KBM-7 (cell line): ENCODE results near the gene C3orf49.

Source experiments
- DNase-seq: peaks from one replicate; pipeline ENCODE4 v3.0.0-alpha.2; 2015
- in situ Hi-C: fragments of 300-500 bp; cut with MboI; formaldehyde crosslinking; loops from 2 replicates; pipeline ENCODE4 v1.14.3; 2020; ENCODE audit warnings: low sequenced_read_pairs, low pct_unique_long_range_greater_than_20kb, mixed read lengths

Gene C3orf49, protein sequence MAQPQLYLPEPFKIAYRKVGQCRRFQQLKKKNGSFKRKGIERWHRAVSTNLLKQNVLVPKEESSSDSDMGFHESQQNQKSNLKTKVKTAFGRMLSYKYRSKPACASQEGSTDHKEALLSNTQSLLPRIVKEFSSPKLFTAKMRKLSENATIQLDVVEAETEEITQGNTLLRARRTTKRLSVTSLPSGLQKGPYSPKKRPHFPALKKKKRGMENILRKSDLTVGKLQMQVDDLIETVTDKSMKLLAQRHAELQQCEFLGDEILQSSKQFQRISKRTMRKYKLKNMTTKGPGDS

DNA sequence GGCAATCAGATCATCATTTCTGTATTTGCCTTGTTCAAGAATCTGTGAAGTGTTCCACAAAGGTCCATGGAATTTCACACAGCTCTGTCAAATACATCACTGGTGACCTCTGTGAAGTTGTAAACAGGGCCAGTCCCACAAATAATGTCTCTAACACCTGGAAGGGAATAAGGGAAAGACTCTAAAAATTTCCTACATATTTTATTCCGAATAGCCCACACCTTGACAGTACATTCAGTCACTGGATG, at the start of gene C3orf49:
Gene C3orf49, plus strand, starts transcription at position 149 of the 248 bp plus-strand sequence. CDS start 173 bp downstream, outside the sequence.
- in situ Hi-C loops = loop anchor here (25.0 kb wide), 1 partner anchor 457 kb away; no protein-coding TSS in a partner anchor
- DNase-seq = no peak

DNA sequence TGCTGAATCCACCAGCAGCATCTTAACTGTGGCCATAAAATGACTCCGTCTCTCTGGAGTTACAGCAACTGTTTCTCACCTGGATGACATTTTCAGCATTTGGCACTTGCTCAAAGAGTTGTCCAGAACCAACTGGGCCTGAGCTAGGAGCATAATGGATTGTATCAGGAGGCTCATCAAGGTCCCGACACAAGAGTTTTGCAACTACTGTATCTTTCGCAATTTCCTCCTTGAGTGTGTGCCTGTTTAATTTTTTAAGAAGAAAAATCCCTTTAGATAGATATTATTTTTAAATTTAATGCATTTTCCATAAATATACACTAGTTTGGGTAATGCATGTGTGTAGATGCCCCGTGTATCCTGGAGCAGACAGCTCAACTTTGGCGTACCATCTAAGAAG, 44.3 kb upstream of the C3orf49 start:
- in situ Hi-C loops = no loop called here
- DNase-seq = no peak

DNA sequence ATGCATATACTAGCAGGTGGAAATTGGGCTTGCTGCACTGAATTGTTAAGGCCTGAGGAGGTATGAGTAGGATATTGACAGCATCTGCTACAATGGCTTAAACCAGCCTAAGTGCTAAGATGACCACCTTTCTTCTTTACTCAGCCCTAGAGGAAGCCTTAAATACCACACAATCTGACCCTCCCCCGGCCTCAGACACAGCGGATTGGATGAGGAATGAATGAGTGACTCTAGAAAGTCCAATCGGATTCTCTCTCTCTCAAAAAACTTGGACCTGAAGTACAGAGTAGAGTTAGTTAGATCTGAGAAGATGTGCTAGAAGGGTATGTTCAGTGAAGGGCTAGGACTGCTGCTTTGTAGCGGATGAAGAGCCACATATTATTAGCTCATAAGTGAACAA, 39.9 kb upstream of the C3orf49 start:
- in situ Hi-C loops = no loop called here
- no peak for DNase-seq

DNA sequence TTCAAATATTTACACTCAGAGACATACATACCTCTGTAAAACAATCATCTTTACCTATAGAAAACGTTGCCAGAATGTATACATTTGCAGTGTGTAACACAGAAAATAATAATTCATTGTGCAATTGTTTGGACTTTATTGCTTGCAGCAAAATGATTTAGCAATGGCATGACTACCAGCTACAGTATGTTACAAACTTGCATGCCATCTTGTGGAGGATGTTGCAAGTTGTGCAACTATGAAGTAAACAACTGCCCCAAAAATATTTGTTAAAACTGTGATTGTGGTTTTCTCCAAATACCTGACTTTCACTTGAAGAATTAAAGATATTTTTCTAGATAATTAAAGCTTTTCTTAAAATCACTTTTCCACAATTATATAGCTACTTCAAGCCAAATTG, 27.1 kb upstream of the C3orf49 start:
- in situ Hi-C loops = no loop called here
- no peak for DNase-seq

DNA sequence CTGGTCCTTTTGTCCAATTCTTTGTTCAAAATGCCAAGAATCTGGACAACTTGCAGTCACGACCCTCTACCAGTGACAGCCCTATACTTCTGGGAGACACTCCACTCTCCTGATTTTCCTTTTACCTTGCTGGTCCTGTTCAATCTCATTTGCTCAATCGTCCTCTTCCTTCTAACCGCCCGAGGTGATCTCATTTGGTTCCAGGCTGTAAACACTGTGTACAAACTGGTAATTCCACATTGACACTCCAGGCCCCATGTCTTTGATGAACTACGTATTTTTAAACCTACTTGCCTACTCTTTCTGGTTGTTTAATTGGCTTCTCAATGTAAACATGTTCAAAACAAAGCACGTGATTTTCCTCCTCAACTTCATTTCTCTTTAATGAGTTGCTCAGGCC, 23.7 kb upstream of the C3orf49 start:
- no peak for DNase-seq
- in situ Hi-C loops = no loop called here

DNA sequence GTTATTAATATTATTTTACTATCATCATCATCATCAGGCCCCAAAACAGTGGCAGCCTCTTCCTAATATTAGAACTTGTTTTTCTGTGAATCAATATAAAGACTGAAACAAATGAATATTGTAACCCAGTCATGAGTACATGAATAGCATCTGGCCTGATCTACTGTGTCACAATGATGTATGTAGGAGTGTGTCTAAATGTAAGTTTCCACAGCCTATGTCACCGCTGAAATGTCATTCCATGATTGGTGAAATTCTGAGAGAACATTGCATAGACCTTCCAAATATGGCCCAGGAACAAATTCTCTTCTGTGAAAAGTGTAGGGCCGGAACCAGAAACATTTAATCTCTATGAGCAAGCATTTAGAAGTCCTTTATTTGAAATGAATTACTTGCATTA, 20.6 kb upstream of the C3orf49 start:
- DNase-seq = no peak
- in situ Hi-C loops = no loop called here

DNA sequence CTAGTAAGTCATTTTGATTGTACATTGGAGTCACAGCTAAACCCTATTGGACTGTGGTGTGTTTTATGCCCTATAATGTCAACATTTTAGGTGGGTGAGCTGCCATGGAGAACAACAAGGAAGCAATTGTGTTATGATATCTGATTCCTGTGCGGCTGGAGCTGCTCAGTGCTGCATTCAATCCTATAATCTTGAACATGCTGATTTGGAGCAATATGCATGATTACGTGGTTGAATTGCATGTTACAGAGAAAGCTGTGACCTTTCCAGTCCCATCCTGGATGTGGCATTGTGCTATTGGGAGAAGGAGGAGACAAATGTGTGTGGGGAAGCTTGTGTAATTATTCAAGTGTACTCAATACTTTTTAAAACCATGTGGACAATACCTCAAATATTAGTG, 20.1 kb upstream of the C3orf49 start:
- in situ Hi-C loops = no loop called here
- DNase-seq = no peak

DNA sequence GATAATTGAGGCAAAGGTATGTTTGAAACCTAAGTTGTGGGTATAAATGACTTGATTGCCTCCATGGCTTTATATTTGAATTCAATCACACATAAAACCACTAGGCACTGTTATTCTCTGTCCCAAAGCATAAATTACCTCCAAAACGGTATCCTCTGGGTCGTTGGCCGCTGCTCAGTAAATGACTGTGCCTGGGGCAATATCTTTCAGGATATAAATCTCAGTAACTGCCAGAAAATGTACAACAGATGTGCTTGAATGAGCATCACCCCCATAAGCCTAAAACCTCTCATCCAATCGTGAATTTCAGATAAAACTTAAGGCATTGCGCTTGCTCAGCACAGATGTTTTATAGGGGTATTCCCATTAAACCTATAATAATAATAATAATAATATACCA, 19.0 kb upstream of the C3orf49 start:
- in situ Hi-C loops = loop anchor here (25.0 kb wide), 1 partner anchor 438 kb away; no protein-coding TSS in a partner anchor
- no peak for DNase-seq

DNA sequence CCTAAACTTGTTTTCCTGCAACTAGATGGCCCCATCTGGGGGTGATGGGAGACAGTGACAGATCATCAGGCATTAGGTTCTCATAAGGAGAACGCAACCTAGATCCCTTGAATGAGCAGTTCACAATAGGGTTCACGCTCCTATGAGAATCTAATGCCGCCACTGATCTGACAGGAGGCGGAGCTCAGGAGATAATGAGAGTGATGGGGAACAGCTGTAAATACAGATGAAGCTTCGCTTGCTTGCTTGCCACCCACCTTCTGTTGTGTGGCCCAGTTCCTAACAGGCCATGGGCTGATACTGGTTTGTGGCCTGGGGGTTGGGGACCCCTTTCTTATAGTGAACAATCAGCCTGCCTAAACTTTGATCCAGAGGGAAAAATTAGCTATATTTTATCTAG, 15.2 kb upstream of the C3orf49 start:
- in situ Hi-C loops = loop anchor here (25.0 kb wide), 1 partner anchor 442 kb away; no protein-coding TSS in a partner anchor
- DNase-seq = no peak

DNA sequence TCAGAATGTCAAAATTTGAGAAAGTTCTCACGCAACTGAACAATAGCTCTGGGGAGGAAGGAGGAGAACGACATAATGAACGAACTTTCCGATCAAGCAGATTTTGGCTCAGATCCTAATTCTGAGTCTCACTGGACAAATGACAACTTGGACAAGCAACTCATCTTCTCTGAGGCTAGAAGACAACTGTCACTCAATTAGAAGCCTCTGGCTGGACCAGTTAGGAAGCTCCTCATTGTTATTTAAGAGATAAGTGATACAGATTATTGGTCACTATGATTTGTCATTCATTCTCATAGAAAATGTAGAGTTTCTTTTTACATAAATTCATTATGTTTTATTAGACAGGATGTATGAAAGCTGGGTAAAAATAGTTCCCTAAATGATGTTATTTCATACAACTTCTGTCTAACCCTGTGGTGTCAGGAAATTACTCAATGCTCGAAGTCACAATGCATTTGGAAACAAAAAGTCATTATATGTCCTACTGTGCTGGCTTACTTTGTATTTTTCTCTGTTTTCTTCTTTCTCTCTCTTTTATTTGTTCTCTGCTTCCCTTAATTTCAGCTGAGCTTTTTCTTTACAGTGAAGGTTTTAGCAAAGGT, 11.0 kb upstream of the C3orf49 start:
- no peak for DNase-seq
- in situ Hi-C loops = loop anchor here (25.0 kb wide), 1 partner anchor 446 kb away; no protein-coding TSS in a partner anchor

DNA sequence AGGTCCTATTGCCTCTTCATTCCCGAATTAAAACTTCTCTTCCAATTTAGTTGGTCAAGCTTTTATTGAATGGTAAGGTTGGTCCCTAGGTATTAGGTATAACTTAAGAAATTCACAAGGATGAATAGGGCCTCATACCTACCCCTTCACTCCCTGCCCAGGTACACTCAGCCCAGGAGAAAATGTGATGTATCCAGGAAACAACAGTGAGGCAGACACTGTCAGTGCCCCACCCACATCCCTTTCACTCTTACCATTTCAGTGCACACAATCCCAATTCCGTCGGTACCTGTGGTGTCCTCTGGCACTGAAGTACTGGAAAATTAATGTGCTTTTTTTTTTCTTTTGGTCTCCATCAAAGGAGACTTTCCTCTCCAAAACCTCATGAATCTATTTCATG, 10.5 kb upstream of the C3orf49 start:
- in situ Hi-C loops = loop anchor here (25.0 kb wide), 1 partner anchor 446 kb away; no protein-coding TSS in a partner anchor
- no peak for DNase-seq

DNA sequence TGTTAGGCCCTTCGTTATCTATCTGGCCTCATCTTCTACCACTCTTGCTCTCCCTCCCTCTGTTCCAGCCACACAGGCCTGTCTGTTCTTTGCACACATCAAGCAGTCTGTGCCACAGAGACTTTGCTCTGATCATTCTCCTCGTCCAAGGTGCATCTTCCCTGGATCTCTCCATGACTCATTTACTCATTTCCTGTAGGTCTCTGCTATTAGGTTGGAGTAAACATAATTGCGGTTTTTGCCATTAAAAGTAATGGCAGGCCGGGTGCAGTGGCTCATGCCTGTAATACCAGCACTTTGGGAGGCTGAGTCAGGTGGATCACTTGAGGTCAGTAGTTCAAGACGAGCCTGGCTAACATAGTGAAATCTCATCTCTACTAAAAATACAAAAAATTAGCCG, 9.5 kb upstream of the C3orf49 start:
- DNase-seq = no peak
- in situ Hi-C loops = loop anchor here (25.0 kb wide), 1 partner anchor 447 kb away; no protein-coding TSS in a partner anchor

DNA sequence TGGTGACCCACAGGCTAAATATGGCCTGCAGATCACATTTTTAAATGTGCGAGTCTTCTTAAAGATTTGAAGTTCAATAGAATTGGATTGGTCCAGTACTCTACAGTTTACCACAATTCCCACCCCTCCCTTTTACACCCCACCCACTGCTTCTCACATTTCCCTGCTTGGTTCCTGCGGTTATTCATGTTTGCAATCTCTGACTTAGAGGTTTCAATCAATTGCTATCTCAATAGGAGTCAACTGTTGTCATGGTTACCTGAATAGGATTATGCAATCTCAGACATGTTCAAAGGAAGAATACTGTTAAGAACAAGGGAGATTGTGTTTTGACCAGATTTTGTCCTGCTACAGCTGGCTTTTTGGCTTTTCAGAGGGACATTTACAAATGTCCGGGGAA, 4.9 kb upstream of the C3orf49 start:
- DNase-seq = no peak
- in situ Hi-C loops = loop anchor here (25.0 kb wide), 1 partner anchor 452 kb away; no protein-coding TSS in a partner anchor

DNA sequence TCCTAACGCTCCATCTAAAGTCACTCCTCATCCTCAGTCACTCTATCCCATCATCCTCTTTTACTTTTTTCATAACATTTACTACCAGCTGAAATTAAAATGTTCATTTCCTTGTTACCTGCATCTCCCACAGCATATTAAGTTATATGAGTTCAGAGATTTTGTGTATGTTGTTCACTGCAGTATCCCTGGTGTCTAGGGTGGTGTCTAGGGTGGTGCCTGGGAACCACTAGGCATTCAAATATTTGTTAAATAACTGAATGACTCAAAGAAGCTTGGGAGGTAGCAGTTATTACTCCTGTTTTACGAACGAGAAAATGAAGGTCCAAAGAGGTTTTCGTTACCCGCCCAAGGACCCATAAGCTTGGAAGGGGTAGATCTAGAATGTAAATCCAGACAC, 1.9 kb upstream of the C3orf49 start:
- DNase-seq = no peak
- in situ Hi-C loops = loop anchor here (25.0 kb wide), 1 partner anchor 455 kb away; no protein-coding TSS in a partner anchor

DNA sequence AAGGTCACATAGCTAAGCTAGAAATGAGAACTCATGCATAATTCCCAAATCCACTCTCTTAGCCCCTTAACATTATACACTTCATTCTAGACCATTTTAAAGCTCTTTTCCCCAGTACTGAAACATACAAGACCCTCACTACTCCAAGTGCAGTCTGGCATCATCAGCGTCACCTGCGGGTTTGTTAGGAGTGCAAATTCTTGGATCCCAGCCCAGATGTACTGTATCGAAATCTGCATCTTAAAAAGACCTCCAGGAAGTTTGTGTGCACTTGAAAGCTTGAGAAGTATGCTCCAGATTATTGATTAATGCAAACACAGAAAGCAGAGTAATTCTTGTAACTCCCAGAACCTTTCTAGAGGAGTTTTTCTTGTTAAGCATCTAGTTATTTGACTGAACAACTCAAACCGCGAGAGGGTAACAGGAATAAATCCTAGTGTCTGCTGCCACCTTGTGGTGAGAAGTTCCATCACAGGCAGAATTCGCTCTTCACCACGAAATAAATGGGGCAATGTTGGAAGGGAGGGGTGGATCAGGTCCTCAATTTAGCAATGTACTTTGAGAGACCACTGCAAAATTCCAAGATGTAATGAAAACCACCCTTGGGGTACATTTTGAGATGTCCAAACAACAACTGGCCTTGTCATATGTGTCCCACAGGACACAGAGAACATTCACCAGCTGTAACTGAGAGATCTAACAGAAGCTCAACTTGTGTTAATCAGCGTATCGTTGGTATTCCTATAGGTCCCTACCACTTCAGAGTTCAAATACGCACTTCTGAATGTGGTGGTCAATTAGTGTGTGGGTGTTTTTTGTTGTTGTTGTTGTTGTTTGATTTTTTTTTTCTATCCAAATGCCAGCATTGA, 583 bp upstream of the C3orf49 start:
- in situ Hi-C loops = loop anchor here (25.0 kb wide), 1 partner anchor 456 kb away; no protein-coding TSS in a partner anchor
- DNase-seq = peak; percentile 70

DNA sequence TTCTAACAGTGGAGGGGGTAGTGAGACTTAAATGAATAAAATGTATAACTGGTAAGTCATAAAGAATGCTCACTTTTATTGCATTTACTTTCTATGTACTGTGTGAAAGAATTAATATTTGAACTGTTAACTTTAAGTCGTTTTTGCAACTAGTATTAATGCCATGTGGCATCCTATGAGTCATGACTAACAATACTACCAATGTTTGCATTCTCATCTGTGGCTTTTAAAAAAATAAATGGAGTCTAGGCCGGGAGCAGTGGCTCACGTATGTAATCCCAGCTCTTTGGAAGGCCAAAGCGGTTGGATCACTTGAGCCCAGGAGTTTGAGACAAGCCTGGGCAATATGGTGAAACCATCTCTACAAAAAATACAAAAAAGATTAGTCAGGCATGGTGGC, 5.2 kb downstream of the C3orf49 start:
- DNase-seq = no peak
- in situ Hi-C loops = loop anchor here (25.0 kb wide), 1 partner anchor 462 kb away; no protein-coding TSS in a partner anchor

DNA sequence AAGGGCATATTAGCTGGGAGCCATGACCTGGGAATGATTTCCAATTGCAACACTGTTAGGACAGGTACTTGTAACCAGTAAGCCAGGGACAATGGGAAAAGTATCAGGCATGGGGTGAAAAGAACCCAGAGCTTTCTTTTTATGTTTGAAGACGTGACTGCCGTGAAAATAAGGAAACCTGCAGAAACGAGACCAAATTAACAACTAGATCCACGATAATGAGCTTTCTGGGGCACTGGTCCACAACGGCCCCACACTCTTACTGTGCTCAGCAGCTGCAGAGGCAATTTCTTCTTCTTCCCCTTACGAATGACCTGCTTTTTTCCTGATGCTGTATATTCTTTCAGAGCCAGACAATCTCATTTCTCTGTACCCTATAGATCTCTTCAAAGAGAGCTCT, 11.4 kb downstream of the C3orf49 start:
- in situ Hi-C loops = no loop called here

DNA sequence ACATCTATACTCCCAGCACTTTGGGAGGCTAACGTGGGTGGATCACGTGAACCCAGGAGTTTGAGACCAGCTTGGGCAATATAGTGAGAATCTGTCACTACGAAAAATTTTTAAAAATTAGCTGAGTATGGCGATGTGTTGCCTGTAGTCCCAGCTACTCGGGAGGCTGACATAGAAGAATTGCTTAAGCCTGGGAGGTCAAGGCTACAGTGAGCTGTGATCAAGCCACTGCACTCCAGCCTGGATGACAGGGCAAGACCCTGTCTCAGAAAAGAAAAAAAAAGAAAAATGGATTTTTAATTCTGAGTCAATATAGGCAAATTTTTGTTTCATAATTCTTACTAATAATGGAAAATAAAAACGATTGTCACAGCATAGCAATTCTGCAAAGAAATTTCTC, 13.3 kb downstream of the C3orf49 start:
- no peak for DNase-seq
- in situ Hi-C loops = no loop called here

More for the DNA sequence above, 11.4 kb downstream of the C3orf49 start:
- DNase-seq = no peak

DNA sequence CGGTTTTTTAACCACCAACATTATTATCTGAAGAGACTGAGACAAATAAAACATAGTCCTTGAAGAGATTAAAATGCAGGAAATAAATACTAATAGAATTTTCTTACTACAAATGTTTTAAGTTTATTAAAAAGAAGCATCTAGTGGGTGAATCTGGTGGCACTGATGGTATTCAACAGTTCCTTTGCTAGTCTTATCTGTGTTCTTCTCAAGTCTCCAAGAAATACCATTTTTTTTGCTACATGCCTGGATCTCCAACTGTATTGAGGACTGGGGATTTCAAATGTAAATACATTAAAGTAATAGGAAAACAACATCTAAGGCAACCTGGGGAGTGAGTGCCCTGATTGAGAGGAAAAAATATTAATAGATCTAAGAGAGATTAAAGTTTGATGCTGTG, 22.6 kb downstream of the C3orf49 start:
- DNase-seq = no peak
- in situ Hi-C loops = no loop called here

DNA sequence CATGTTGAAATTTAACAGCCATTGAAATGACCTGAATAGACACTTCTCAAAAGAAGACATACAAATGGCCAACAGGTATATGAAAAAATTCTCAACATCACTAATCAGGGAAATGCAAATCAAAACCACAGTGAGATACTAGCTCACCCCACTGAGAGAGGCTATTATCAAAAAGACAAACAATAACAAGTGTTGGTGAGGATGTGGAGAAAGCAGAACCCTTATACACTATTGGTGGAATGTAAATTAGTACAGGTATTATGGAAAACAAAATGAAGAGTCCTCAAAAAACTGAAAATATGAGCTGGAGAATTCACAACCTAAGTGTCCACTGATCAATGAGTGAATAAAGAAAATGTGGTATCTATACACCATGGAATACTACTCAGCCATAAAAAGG, 23.0 kb downstream of the C3orf49 start:
- no peak for DNase-seq
- in situ Hi-C loops = no loop called here
